Transverse colon (tissue), 4 donors: ENCODE results near the gene POLE. TPM values are rescaled to one million over a fixed set of nuclear protein-coding genes. Genes with fewer than 3 reads are reported as not detected.
"Not testable (repeated sequence)": the region's sequence is repeated elsewhere in the genome, so short reads cannot be mapped to it uniquely, and the experiment has no call there.

Source experiments
- DNase-seq: peaks from one replicate; pipeline ENCODE4 v3.0.0-alpha.2; 2019
- H3K27ac ChIP-seq, 4 donors: fragments of 200-600 bp; sonication (generic); 2 replicates each; pipeline ENCODE4 v1.5.1; 2016 to 2018; ENCODE audit warnings: inconsistent platforms in 4 of 4
- H3K27me3 ChIP-seq: fragments of 200-600 bp; sonication (generic); 2 replicates; pipeline ENCODE4 v1.5.1; 2017; ENCODE audit warnings: inconsistent platforms
- H3K36me3 ChIP-seq, 4 donors: fragments of 200-600 bp; sonication (generic); 2 replicates each; pipeline ENCODE4 v1.5.1; 2017 to 2019; ENCODE audit warnings: inconsistent platforms in 4 of 4
- H3K4me1 ChIP-seq, 4 donors: fragments of 200-600 bp; sonication (generic); 2 replicates each; pipeline ENCODE4 v1.5.1; 2017 to 2020; ENCODE audit warnings: inconsistent platforms in 4 of 4
- H3K4me3 ChIP-seq, 4 donors: fragments of 200-600 bp; sonication (generic); 1 replicate in 1 of 4; 2 replicates in 3 of 4; pipeline versions ENCODE4 v1.5.1 to v1.6.1; 2017 to 2019; ENCODE audit warnings: inconsistent platforms in 4 of 4
- H3K9me3 ChIP-seq, 2 donors: fragments of 200-600 bp; sonication (generic); 2 replicates each; pipeline ENCODE4 v1.5.1; 2017 to 2019; ENCODE audit warnings: inconsistent platforms in 2 of 2
- EP300 ChIP-seq: sonication (generic); formaldehyde crosslinking; IDR thresholded peaks from one replicate; pipeline ENCODE4 v1.6.1; 2017; ENCODE audit warnings: antibody characterized with exemption, low read depth
- POLR2A ChIP-seq: fragments of 450-650 bp; IDR thresholded peaks from one replicate; pipeline ENCODE4 v1.6.1; 2016; ENCODE audit warnings: antibody characterized with exemption, mild to moderate bottlenecking, moderate library complexity
- POLR2AphosphoS5 ChIP-seq, 3 donors: sonication (generic); formaldehyde crosslinking; IDR thresholded peaks; one replicate each; pipeline ENCODE4 v1.6.1; 2016; ENCODE audit warnings: antibody characterized with exemption in 3 of 3
- WGBS, 2 donors: methylation state at CpG; one replicate each; pipeline ENCODE4 v1.1.5; 2018; ENCODE audit warnings: low coverage in 1 of 2; 5-methylcytosine and 5-hydroxymethylcytosine counted together
- in situ Hi-C, 4 donors: fragments of 200-750 bp; cut with MboI; loops; one replicate each; pipeline versions ENCODE4 v1.15.0 to v1.15.1; 2017; ENCODE audit warnings: low sequenced_read_pairs in 3 of 4, low pct_ligation_motif_present in 1 of 4, low pct_unique_long_range_greater_than_20kb in 1 of 4
- intact Hi-C: fragments of 100-400 bp; cut with DNase I; formaldehyde crosslinking; loops from one replicate; pipeline ENCODE4 v1.15.1; 2023; ENCODE audit warnings: low total_unique reads
- total RNA-seq, 4 donors: library from RNA; depleted of rRNA; stranded (reverse); fragments of >200 nt; gene quantifications; one replicate each; pipeline ENCODE4 v1.1.0, GENCODE V29; 2016
- TF ChIP-seq, protein P1 (sequence below), 5 experiments: fragments of 200-600 bp in 3 of 5; fragments of 450-650 bp in 2 of 5; sonication (generic) in 3 of 5; IDR thresholded peaks; 1 replicate in 2 of 5; 2 replicates in 3 of 5; pipeline ENCODE4 v1.5.1; 2016 to 2017; ENCODE audit warnings: antibody characterized with exemption in 5 of 5, inconsistent platforms in 3 of 5, mild to moderate bottlenecking in 2 of 5, moderate library complexity in 1 of 5

POLE gene
- total RNA-seq, 4 donors from 2014 or later = 57.0 to 204 (median 74.1) TPM

DNA sequence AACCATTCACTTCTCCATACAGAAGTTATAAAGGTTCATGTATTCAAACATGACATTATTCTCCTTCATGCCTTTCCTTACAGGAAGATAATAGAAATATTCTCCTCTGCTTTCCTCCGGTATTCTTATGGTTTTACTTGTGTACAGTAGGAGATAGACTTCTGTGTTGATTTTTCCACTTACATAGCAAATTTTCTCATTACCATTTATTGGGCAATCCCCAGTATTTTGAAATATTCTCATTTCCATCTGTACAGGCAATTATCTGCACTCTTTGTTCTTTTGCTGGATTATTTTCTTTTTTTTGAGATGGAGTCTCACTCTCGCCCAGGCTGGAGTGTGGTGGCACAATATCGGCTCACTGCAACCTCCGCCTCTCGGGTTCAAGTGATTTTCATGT, 11.2 kb upstream of the POLE start:
- WGBS, 2 donors = 95 to 99% methylated on average over 5 of the region's 5 CpGs
- H3K27ac ChIP-seq = no peak overlapping the region
- H3K4me3 ChIP-seq = no peak overlapping the region
- intact Hi-C loops (no loop called here), in situ Hi-C loops (no loop called here)
- peaks cover 0 to 5% (median 0%) of the 10 kb centered on the region in 4 donors for H3K4me1 ChIP-seq
- TF ChIP-seq EP300 (no peak), POLR2A (no peak), POLR2AphosphoS5 (IDR thresholded peaks at IDR 0.05) (no peak)
- TF ChIP-seq, protein P1, sequence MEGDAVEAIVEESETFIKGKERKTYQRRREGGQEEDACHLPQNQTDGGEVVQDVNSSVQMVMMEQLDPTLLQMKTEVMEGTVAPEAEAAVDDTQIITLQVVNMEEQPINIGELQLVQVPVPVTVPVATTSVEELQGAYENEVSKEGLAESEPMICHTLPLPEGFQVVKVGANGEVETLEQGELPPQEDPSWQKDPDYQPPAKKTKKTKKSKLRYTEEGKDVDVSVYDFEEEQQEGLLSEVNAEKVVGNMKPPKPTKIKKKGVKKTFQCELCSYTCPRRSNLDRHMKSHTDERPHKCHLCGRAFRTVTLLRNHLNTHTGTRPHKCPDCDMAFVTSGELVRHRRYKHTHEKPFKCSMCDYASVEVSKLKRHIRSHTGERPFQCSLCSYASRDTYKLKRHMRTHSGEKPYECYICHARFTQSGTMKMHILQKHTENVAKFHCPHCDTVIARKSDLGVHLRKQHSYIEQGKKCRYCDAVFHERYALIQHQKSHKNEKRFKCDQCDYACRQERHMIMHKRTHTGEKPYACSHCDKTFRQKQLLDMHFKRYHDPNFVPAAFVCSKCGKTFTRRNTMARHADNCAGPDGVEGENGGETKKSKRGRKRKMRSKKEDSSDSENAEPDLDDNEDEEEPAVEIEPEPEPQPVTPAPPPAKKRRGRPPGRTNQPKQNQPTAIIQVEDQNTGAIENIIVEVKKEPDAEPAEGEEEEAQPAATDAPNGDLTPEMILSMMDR (IDR thresholded peaks at IDR 0.05) = no peak
- H3K9me3 ChIP-seq = no peaks in the 10 kb centered on the region
- peaks cover 0 to 31% (median 10%) of the 10 kb centered on the region in 4 donors for H3K36me3 ChIP-seq
- no peaks in the 10 kb centered on the region for H3K27me3 ChIP-seq
- DNase-seq = no peak

DNA sequence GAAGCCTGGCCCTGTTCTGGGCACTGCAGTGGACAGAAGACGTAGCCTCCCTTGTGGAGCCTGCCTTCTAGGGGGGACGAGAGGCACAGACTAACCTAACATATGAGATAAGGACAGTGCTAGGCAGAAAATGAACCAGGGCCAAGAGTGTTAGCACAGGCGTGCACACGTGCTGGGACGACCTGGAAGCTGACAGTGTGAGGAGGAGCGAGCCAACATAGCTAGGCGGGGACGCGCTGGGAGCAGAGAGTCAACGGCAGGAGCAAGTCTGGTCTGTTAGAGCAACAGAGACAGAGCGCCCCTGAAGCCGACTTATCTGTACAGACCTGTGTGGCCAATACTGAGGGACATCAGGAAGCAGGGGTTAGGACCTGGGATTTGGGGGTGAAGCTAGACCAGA, 8.3 kb upstream of the POLE start:
- TF ChIP-seq POLR2A (no peak), EP300 (no peak), POLR2AphosphoS5 (IDR thresholded peaks at IDR 0.05) (no peak)
- TF ChIP-seq, protein P1 (IDR thresholded peaks at IDR 0.05) = no peak
- H3K9me3 ChIP-seq = no peaks in the 10 kb centered on the region
- intact Hi-C loops = no loop called here
- H3K27ac ChIP-seq = no peak overlapping the region
- DNase-seq = no peak
- in situ Hi-C loops = no loop called here
- no peaks in the 10 kb centered on the region for H3K27me3 ChIP-seq
- peaks cover 0 to 26% (median 11%) of the 10 kb centered on the region in 4 donors for H3K36me3 ChIP-seq
- peaks cover 0 to 3% (median 0%) of the 10 kb centered on the region in 4 donors for H3K4me1 ChIP-seq
- WGBS, 2 donors = 91 to 97% methylated on average over 6 to 12 of the region's 12 CpGs
- H3K4me3 ChIP-seq = no peak overlapping the region

DNA sequence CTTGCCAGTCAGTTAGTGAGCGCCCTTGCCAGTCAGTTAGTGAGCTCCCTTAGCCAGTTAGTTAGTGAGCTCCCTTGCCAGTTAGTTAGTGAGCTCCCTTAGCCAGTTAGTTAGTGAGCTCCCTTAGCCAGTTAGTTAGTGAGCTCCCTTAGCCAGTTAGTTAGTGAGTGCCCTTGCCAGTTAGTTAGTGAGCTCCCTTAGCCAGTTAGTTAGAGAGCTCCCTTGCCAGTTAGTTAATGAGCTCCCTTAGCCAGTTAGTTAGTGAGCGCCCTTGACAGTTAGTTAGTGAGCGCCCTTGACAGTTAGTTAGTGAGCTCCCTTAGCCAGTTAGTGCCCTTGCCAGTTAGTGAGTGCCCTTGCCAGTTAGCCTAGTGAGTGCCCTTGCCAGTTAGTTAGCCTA, 7.7 kb upstream of the POLE start:
- in situ Hi-C loops, intact Hi-C loops, DNase-seq: not testable (repeated sequence)

DNA sequence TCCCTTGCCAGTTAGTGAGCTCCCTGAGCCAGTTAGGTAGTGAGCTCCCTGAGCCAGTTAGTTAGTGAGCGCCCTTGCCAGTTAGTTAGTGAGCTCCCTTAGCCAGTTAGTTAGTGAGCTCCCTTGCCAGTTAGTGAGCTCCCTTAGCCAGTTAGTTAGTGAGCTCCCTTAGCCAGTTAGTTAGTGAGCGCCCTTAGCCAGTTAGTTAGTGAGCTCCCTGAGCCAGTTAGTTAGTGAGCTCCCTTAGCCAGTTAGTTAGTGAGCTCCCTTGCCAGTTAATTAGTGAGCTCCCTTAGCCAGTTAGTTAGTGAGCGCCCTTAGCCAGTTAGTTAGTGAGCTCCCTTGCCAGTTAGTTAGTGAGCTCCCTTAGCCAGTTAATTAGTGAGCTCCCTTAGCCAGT, 4.9 kb upstream of the POLE start:
- in situ Hi-C loops, H3K9me3 ChIP-seq, H3K27me3 ChIP-seq, H3K27ac ChIP-seq, intact Hi-C loops, H3K4me3 ChIP-seq, DNase-seq: not testable (repeated sequence)
- H3K4me1 ChIP-seq = peaks cover 8 to 11% (median 9%) of the 10 kb centered on the region in 4 donors
- peaks cover 0 to 24% (median 5%) of the 10 kb centered on the region in 4 donors for H3K36me3 ChIP-seq
- WGBS, 2 donors = 100% methylated on average over 3 of the region's 3 CpGs; no CpG with 5 or more reads in 1 of the 2 donors

More for the DNA sequence above, 7.7 kb upstream of the POLE start:
- not testable (repeated sequence) for H3K27ac ChIP-seq, H3K27me3 ChIP-seq, H3K4me1 ChIP-seq, H3K4me3 ChIP-seq, H3K9me3 ChIP-seq
- WGBS, 2 donors = 92% methylated on average over 3 of the region's 3 CpGs; no CpG with 5 or more reads in 1 of the 2 donors
- H3K36me3 ChIP-seq = peaks cover 0 to 26% (median 9%) of the 10 kb centered on the region in 4 donors

DNA sequence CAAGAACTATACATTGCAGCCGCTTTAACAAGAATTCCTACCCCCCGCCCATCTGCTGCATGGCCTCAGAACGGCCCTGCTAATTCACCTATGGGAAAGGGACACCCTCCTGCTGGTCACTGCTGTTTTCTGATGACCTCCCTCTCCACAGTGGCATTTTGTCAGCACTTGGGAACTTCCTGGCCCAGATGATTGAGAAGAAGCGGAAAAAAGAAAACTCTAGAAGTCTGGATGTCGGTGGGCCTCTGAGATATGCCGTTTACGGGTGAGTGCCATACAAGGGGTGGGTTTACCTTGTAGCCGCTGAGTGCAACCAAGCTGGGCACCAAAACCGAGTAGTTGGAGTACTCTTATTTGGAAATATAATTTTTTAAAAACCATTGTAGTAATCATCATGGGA, 3.0 kb upstream of the POLE start:
- H3K9me3 ChIP-seq = no peaks in the 10 kb centered on the region
- no peak for DNase-seq
- TF ChIP-seq POLR2AphosphoS5 (IDR thresholded peaks at IDR 0.05) (no peak), EP300 (no peak)
- in situ Hi-C loops = no loop called here
- H3K4me3 ChIP-seq = no peak overlapping the region
- H3K27me3 ChIP-seq = no peaks in the 10 kb centered on the region
- H3K4me1 ChIP-seq = peaks cover 9 to 24% (median 19%) of the 10 kb centered on the region in 4 donors
- WGBS, 2 donors = 92 to 94% methylated on average over 7 to 9 of the region's 9 CpGs
- peaks cover 0 to 11% (median 0%) of the 10 kb centered on the region in 4 donors for H3K36me3 ChIP-seq
- peak overlapping the region; percentile 48 to 76 (median 58) for H3K27ac ChIP-seq
- intact Hi-C loops = no loop called here

DNA sequence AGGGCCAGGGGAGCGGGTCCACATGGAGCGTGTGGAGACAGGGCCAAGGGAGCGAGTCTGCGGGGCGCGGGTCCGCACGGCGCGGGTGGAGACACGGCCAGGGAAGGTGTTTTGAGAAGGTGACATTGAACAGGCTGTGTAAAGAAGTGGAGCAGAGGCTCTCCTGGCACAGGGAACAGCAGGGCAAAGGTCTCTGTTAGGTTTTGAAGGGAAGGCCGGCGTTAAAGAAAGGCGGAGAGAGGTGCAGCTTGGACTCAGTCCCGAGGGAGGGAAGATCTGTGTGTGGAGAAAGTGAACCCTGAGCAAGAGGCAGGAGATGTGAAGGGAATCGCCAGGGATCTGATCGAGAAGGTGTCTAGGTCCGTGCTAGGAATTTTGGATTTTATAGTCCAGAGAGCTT, 2.1 kb upstream of the POLE start:
- in situ Hi-C loops (no loop called here), intact Hi-C loops (no loop called here)
- TF ChIP-seq POLR2AphosphoS5 (IDR thresholded peaks at IDR 0.05) (peak; percentile 27 to 78 (median 77)), POLR2A (peak; percentile 84)
- TF ChIP-seq, protein P1 (IDR thresholded peaks at IDR 0.05) = no peak
- Histone ChIP-seq H3K4me1 (peaks cover 9 to 24% (median 19%) of the 10 kb centered on the region in 4 donors), H3K4me3 (peak overlapping the region in 3 of 4 donors; percentile 17 to 30 (median 27)), H3K27me3 (no peaks in the 10 kb centered on the region), H3K36me3 (peaks cover 0 to 11% (median 0%) of the 10 kb centered on the region in 4 donors), H3K27ac (peak overlapping the region; percentile 48 to 76 (median 58)), H3K9me3 (no peaks in the 10 kb centered on the region)
- DNase-seq = peak; percentile 78
- WGBS, 2 donors = 64 to 69% methylated on average over 11 to 18 of the region's 18 CpGs
